ES-I3 (cell line): Measurements from ENCODE around the gene CBFA2T2.
"Not testable (repeated sequence)": the region's sequence is repeated elsewhere in the genome, so short reads cannot be mapped to it uniquely, and the experiment has no call there.

ENCODE experiments used
- H3K36me3 ChIP-seq: 2 replicates; pipeline ENCODE4 v1.6.1; 2013; ENCODE audit warnings: mild to moderate bottlenecking, low read length, control low read depth, moderate library complexity; ENCODE audit not compliant: insufficient read depth
- H3K4me1 ChIP-seq: 2 replicates; pipeline ENCODE4 v1.6.1; 2013; ENCODE audit warnings: mild to moderate bottlenecking, control low read depth, low read length; ENCODE audit not compliant: insufficient read depth
- H3K9ac ChIP-seq: 2 replicates; pipeline ENCODE4 v1.6.1; 2013; ENCODE audit warnings: low read depth, mild to moderate bottlenecking, low read length, moderate library complexity
- H3K9me3 ChIP-seq: 2 replicates; pipeline ENCODE4 v1.6.1; 2013; ENCODE audit warnings: mild to moderate bottlenecking, low read length, moderate library complexity; ENCODE audit not compliant: control insufficient read depth, insufficient read depth

CBFA2T2 gene

GRCh38 chr20:33560026-33560425, 70.1 kb downstream of the CBFA2T2 start:
- Histone ChIP-seq H3K9me3 (no peaks in the 10 kb centered on the region), H3K9ac (no peak overlapping the region), H3K36me3 (no peaks in the 10 kb centered on the region; the same call in 1 of the 2 replicates), H3K4me1 (peaks cover 2% of the 10 kb centered on the region; the same call in 1 of the 2 replicates)

- not testable (repeated sequence) for H3K4me1 ChIP-seq, H3K36me3 ChIP-seq, H3K9ac ChIP-seq, H3K9me3 ChIP-seq
These were observed 71.2 kb downstream of the CBFA2T2 start for GRCh38 chr20:33561053-33561452.

GRCh38 chr20:33561692-33562601, 72.1 kb downstream of the CBFA2T2 start:
- Histone ChIP-seq H3K4me1 (no peaks in the 10 kb centered on the region; the same call in 1 of the 2 replicates), H3K36me3 (no peaks in the 10 kb centered on the region)

GRCh38 chr20:33563788-33564187, 73.9 kb downstream of the CBFA2T2 start:
- Histone ChIP-seq H3K4me1 (peaks cover under 1% of the 10 kb centered on the region), H3K9me3 (no peaks in the 10 kb centered on the region), H3K9ac (no peak overlapping the region), H3K36me3 (no peaks in the 10 kb centered on the region)

More at GRCh38 chr20:33561692-33562601, 72.1 kb downstream of the CBFA2T2 start:
- H3K9ac ChIP-seq, result no peak overlapping the region
- H3K9me3 ChIP-seq, result no peaks in the 10 kb centered on the region

- peaks cover 18% of the 10 kb centered on the region for H3K4me1 ChIP-seq
- H3K36me3 ChIP-seq, result no peaks in the 10 kb centered on the region
These were observed 77.1 kb downstream of the CBFA2T2 start for GRCh38 chr20:33566781-33567603.

GRCh38 chr20:33567949-33568348, 78.1 kb downstream of the CBFA2T2 start:
- Histone ChIP-seq H3K9me3 (no peaks in the 10 kb centered on the region), H3K9ac (no peak overlapping the region), H3K4me1 (peaks cover 18% of the 10 kb centered on the region), H3K36me3 (no peaks in the 10 kb centered on the region)

More at GRCh38 chr20:33566781-33567603, 77.1 kb downstream of the CBFA2T2 start:
- no peaks in the 10 kb centered on the region for H3K9me3 ChIP-seq
- H3K9ac ChIP-seq, result no peak overlapping the region

- H3K9ac ChIP-seq, result no peak overlapping the region
- peaks cover 18% of the 10 kb centered on the region for H3K4me1 ChIP-seq
- H3K36me3 ChIP-seq, result no peaks in the 10 kb centered on the region
These were observed 78.5 kb downstream of the CBFA2T2 start for GRCh38 chr20:33568378-33568777.

GRCh38 chr20:33568868-33569801, 79.2 kb downstream of the CBFA2T2 start:
- H3K4me1 ChIP-seq, result peaks cover 18% of the 10 kb centered on the region
- no peaks in the 10 kb centered on the region for H3K36me3 ChIP-seq
- no peak overlapping the region; the same call in 1 of the 2 replicates for H3K9ac ChIP-seq
- no peaks in the 10 kb centered on the region for H3K9me3 ChIP-seq

More at GRCh38 chr20:33568378-33568777, 78.5 kb downstream of the CBFA2T2 start:
- no peaks in the 10 kb centered on the region for H3K9me3 ChIP-seq

- no peak overlapping the region for H3K9ac ChIP-seq
- H3K4me1 ChIP-seq, result peaks cover 18% of the 10 kb centered on the region
- no peaks in the 10 kb centered on the region for H3K9me3 ChIP-seq
- no peaks in the 10 kb centered on the region for H3K36me3 ChIP-seq
These were observed 80.0 kb downstream of the CBFA2T2 start for GRCh38 chr20:33569802-33570391.

- Histone ChIP-seq H3K4me1 (peaks cover 18% of the 10 kb centered on the region), H3K9ac (no peak overlapping the region), H3K36me3 (no peaks in the 10 kb centered on the region), H3K9me3 (no peaks in the 10 kb centered on the region)
These were observed 80.8 kb downstream of the CBFA2T2 start for GRCh38 chr20:33570743-33571142.

- not testable (repeated sequence) for H3K9ac ChIP-seq, H3K9me3 ChIP-seq, H3K36me3 ChIP-seq
- H3K4me1 ChIP-seq, result peaks cover 18% of the 10 kb centered on the region
These were observed 83.4 kb downstream of the CBFA2T2 start for GRCh38 chr20:33573268-33573667.

GRCh38 chr20:33575282-33575681, 85.4 kb downstream of the CBFA2T2 start:
- H3K4me1 ChIP-seq, result peaks cover 7% of the 10 kb centered on the region
- no peak overlapping the region for H3K9ac ChIP-seq
- H3K36me3 ChIP-seq, result no peaks in the 10 kb centered on the region
- H3K9me3 ChIP-seq, result no peaks in the 10 kb centered on the region

- H3K9ac ChIP-seq, result no peak overlapping the region
- H3K36me3 ChIP-seq, result no peaks in the 10 kb centered on the region
- H3K9me3 ChIP-seq, result no peaks in the 10 kb centered on the region
- H3K4me1 ChIP-seq, result peaks cover 12% of the 10 kb centered on the region
These were observed 86.7 kb downstream of the CBFA2T2 start for GRCh38 chr20:33576432-33577125.
